ENCODE results near the gene NT5DC1. TPM values are rescaled to one million over a fixed set of nuclear protein-coding genes. Genes with fewer than 3 reads are reported as not detected.

Gene NT5DC1
- total RNA-seq, 1 donor from 2014 or later, result 3.4 TPM

GRCh38 chr6:116221067-116221466 is 120.4 kb downstream of the NT5DC1 start:
- Histone ChIP-seq H3K27me3 (ENCODE audit: control insufficient read depth, insufficient read depth, low read length) (no peaks in the 10 kb centered on the region), H3K4me3 (ENCODE audit: low read depth, low read length) (no peak overlapping the region), H3K36me3 (ENCODE audit: control insufficient read depth, insufficient read depth, low read length) (peaks cover 2% of the 10 kb centered on the region)
- TF ChIP-seq CTCF (IDR thresholded peaks at IDR 0.05; ENCODE audit: insufficient read depth, low read length, severe bottlenecking), result no peak
- FAIRE-seq (no peak), DNase-seq (ENCODE audit: low read depth) (peak; percentile 50)

GRCh38 chr6:116221911-116222310 is 121.3 kb downstream of the NT5DC1 start:
- FAIRE-seq (no peak), DNase-seq (ENCODE audit: low read depth) (no peak)
- no peak for TF ChIP-seq CTCF (IDR thresholded peaks at IDR 0.05; ENCODE audit: insufficient read depth, low read length, severe bottlenecking)
- H3K27me3 ChIP-seq (ENCODE audit: control insufficient read depth, insufficient read depth, low read length), result no peaks in the 10 kb centered on the region
- H3K4me3 ChIP-seq (ENCODE audit: low read depth, low read length), result no peak overlapping the region
- H3K36me3 ChIP-seq (ENCODE audit: control insufficient read depth, insufficient read depth, low read length), result peaks cover 2% of the 10 kb centered on the region

- no peak for TF ChIP-seq CTCF (IDR thresholded peaks at IDR 0.05; ENCODE audit: insufficient read depth, low read length, severe bottlenecking)
- no peak for FAIRE-seq
- H3K27me3 ChIP-seq (ENCODE audit: control insufficient read depth, insufficient read depth, low read length), result no peaks in the 10 kb centered on the region
- DNase-seq (ENCODE audit: low read depth), result no peak
- peaks cover 2% of the 10 kb centered on the region for H3K36me3 ChIP-seq (ENCODE audit: control insufficient read depth, insufficient read depth, low read length)
- no peak overlapping the region for H3K4me3 ChIP-seq (ENCODE audit: low read depth, low read length)
These were observed 122.7 kb downstream of the NT5DC1 start for GRCh38 chr6:116223355-116223754.

- DNase-seq (ENCODE audit: low read depth) (peak; percentile 35), FAIRE-seq (no peak)
- H3K27me3 ChIP-seq (ENCODE audit: control insufficient read depth, insufficient read depth, low read length), result no peaks in the 10 kb centered on the region
- H3K4me3 ChIP-seq (ENCODE audit: low read depth, low read length), result no peak overlapping the region
- no peak for TF ChIP-seq CTCF (IDR thresholded peaks at IDR 0.05; ENCODE audit: insufficient read depth, low read length, severe bottlenecking)
- no peaks in the 10 kb centered on the region for H3K36me3 ChIP-seq (ENCODE audit: control insufficient read depth, insufficient read depth, low read length)
These were observed 128.7 kb downstream of the NT5DC1 start for GRCh38 chr6:116229287-116229913.

- H3K27me3 ChIP-seq (ENCODE audit: control insufficient read depth, insufficient read depth, low read length), result no peaks in the 10 kb centered on the region
- FAIRE-seq, result no peak
- H3K36me3 ChIP-seq (ENCODE audit: control insufficient read depth, insufficient read depth, low read length), result peaks cover 1% of the 10 kb centered on the region
- no peak for TF ChIP-seq CTCF (IDR thresholded peaks at IDR 0.05; ENCODE audit: insufficient read depth, low read length, severe bottlenecking)
- no peak for DNase-seq (ENCODE audit: low read depth)
- no peak overlapping the region for H3K4me3 ChIP-seq (ENCODE audit: low read depth, low read length)
These were observed 134.0 kb downstream of the NT5DC1 start for GRCh38 chr6:116234689-116235088.

- no peak overlapping the region for H3K4me3 ChIP-seq (ENCODE audit: low read depth, low read length)
- H3K27me3 ChIP-seq (ENCODE audit: control insufficient read depth, insufficient read depth, low read length), result no peaks in the 10 kb centered on the region
- TF ChIP-seq CTCF (IDR thresholded peaks at IDR 0.05; ENCODE audit: insufficient read depth, low read length, severe bottlenecking), result no peak
- no peak for FAIRE-seq
- H3K36me3 ChIP-seq (ENCODE audit: control insufficient read depth, insufficient read depth, low read length), result peaks cover 1% of the 10 kb centered on the region
- DNase-seq (ENCODE audit: low read depth), result no peak
These were observed 137.4 kb downstream of the NT5DC1 start for GRCh38 chr6:116238083-116238482.
